ENCODE measurements around the gene ATG2A. TPM values are rescaled to one million over a fixed set of nuclear protein-coding genes. Genes with fewer than 3 reads are reported as not detected.

Gene ATG2A
- total RNA-seq, 1 donor from 2014 or later, result 25.8 TPM

GRCh38 chr11:64892411-64892831, 24.6 kb downstream of the ATG2A start:
- DNase-seq (ENCODE audit: low read depth), result no peak
- H3K4me3 ChIP-seq (ENCODE audit: low read depth, low read length), result peak overlapping the region; percentile 77
- TF ChIP-seq, protein P1, sequence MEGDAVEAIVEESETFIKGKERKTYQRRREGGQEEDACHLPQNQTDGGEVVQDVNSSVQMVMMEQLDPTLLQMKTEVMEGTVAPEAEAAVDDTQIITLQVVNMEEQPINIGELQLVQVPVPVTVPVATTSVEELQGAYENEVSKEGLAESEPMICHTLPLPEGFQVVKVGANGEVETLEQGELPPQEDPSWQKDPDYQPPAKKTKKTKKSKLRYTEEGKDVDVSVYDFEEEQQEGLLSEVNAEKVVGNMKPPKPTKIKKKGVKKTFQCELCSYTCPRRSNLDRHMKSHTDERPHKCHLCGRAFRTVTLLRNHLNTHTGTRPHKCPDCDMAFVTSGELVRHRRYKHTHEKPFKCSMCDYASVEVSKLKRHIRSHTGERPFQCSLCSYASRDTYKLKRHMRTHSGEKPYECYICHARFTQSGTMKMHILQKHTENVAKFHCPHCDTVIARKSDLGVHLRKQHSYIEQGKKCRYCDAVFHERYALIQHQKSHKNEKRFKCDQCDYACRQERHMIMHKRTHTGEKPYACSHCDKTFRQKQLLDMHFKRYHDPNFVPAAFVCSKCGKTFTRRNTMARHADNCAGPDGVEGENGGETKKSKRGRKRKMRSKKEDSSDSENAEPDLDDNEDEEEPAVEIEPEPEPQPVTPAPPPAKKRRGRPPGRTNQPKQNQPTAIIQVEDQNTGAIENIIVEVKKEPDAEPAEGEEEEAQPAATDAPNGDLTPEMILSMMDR (conservative IDR thresholded peaks at IDR 0.05; ENCODE audit: low read depth, low read length), result no peak

GRCh38 chr11:64891880-64892279, 25.1 kb downstream of the ATG2A start:
- peak overlapping the region; percentile 77 for H3K4me3 ChIP-seq (ENCODE audit: low read depth, low read length)
- TF ChIP-seq, protein P1 (conservative IDR thresholded peaks at IDR 0.05; ENCODE audit: low read depth, low read length), result no peak

DNA sequence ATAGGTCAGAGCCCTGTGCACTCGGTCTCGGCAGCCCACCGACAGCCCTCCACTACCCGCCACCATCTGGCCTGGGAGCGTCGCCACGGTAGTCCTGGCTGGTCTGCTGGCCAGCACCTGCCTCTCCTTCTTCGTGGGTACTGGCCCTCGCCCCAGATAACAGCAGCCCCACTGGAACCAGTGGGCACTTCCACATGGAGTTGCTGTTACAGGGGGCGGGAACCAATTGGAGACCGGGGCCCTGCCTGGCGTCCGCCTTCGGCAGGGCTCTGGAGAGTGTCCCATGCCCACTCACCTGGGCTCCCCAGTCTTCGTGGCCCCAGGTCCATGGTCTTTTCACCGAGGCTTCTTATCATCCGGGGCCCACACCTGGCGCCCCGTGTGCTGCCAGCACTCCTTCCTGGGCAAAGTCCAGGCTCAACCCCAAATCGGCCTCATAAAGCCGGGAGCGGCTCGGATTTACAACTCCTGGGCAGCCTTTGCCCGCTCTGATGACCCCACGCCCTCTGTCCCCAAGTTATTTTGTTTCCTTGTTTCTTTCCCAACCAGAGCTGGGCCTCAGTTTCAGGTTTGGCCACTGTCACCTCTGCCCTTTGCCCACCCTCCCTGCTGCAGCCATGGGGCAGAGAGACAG, 25.7 kb downstream of the ATG2A start:
- H3K4me3 ChIP-seq (ENCODE audit: low read depth, low read length), result peak overlapping the region; percentile 77
- TF ChIP-seq, protein P1 (conservative IDR thresholded peaks at IDR 0.05; ENCODE audit: low read depth, low read length), result no peak
- no peak for DNase-seq (ENCODE audit: low read depth)

More at GRCh38 chr11:64891880-64892279, 25.1 kb downstream of the ATG2A start:
- DNase-seq (ENCODE audit: low read depth), result no peak

GRCh38 chr11:64890522-64890939, 26.5 kb downstream of the ATG2A start:
- TF ChIP-seq, protein P1 (conservative IDR thresholded peaks at IDR 0.05; ENCODE audit: low read depth, low read length), result no peak
- H3K4me3 ChIP-seq (ENCODE audit: low read depth, low read length), result peak overlapping the region; percentile 77
- no peak for DNase-seq (ENCODE audit: low read depth)

- TF ChIP-seq, protein P1 (conservative IDR thresholded peaks at IDR 0.05; ENCODE audit: low read depth, low read length), result no peak
- DNase-seq (ENCODE audit: low read depth), result no peak
- H3K4me3 ChIP-seq (ENCODE audit: low read depth, low read length), result no peak overlapping the region
Measured at GRCh38 chr11:64888729-64889511, 28.1 kb downstream of the ATG2A start.

DNA sequence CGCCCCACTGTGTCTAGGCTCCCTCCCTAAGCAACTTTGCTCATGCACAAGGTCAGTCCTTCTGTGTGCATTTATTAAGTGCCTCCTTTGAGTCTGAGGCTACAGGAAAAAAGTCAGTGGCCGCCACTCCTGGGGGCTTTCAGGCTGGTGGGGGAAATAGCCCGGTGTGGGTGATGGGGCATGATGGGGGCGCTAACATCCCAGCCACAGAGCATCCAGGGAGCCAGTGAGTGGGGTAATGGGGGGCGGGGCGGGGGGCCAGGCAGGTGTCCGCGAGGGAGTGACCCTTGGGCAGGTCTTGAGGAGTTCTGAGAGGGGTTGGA, 28.6 kb downstream of the ATG2A start:
- no peak for DNase-seq (ENCODE audit: low read depth)
- peak overlapping the region; percentile 20 for H3K4me3 ChIP-seq (ENCODE audit: low read depth, low read length)
- TF ChIP-seq, protein P1 (conservative IDR thresholded peaks at IDR 0.05; ENCODE audit: low read depth, low read length), result no peak

Data from epithelial cell of proximal tubule (primary cell).